ENCODE measurements around the gene KCNE4. TPM values are rescaled to one million over a fixed set of nuclear protein-coding genes. Genes with fewer than 3 reads are reported as not detected.

KCNE4 gene
- total and polyA plus RNA-seq, 4 donors, result 0.19 to 0.42 (median 0.31) TPM

DNA sequence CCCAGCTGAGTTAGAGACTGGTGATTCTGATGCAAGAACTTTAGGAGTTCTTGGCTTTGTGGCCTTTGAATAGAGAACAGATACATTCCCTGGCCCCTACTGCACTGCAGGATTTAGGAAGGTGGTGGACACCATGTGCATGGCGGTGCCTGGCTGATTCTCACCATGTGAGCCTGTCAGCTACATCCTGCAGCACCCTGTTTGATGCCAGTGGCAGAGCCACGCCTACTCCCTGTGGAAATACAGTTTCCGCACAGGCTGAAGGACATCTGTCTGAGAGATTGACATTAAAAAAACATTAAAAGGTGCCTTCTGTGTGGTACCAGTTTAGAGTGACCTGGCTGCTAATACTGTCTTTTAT lies 50.0 kb downstream of the KCNE4 start (continued):
- TF ChIP-seq JUND (IDR thresholded peaks at IDR 0.05) (no peak), NR2F2 (IDR thresholded peaks at IDR 0.05) (no peak), SP1 (IDR thresholded peaks at IDR 0.05) (no peak), FOXA1 (IDR thresholded peaks at IDR 0.05) (no peak), HNF4A (conservative IDR thresholded peaks at IDR 0.05) (no peak), TAF1 (conservative IDR thresholded peaks at IDR 0.05) (no peak), RAD21 (IDR thresholded peaks at IDR 0.05) (no peak)
- TF ChIP-seq, protein P1, sequence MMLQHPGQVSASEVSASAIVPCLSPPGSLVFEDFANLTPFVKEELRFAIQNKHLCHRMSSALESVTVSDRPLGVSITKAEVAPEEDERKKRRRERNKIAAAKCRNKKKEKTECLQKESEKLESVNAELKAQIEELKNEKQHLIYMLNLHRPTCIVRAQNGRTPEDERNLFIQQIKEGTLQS (IDR thresholded peaks at IDR 0.05), result no peak
- TF ChIP-seq, protein P2, sequence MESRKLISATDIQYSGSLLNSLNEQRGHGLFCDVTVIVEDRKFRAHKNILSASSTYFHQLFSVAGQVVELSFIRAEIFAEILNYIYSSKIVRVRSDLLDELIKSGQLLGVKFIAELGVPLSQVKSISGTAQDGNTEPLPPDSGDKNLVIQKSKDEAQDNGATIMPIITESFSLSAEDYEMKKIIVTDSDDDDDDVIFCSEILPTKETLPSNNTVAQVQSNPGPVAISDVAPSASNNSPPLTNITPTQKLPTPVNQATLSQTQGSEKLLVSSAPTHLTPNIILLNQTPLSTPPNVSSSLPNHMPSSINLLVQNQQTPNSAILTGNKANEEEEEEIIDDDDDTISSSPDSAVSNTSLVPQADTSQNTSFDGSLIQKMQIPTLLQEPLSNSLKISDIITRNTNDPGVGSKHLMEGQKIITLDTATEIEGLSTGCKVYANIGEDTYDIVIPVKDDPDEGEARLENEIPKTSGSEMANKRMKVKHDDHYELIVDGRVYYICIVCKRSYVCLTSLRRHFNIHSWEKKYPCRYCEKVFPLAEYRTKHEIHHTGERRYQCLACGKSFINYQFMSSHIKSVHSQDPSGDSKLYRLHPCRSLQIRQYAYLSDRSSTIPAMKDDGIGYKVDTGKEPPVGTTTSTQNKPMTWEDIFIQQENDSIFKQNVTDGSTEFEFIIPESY (IDR thresholded peaks at IDR 0.05), result no peak

DNA sequence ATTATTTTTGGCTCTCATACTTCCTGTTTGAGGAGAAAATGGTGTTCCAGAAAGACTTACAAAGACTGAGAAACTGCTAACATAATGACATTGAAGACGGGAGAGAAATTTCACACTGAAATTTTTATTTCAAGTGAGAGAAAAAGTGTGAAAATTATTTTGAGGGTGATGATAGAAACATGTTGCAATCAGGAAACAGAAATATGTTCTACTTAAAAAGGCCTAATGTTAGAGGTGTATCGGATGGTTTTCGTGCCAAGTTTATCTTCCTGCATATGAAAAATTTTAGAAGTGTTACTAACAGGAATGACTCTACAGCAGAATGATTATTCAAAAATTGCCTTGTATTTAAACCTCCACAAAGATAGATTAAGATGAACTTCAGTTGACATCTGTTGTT lies 50.5 kb downstream of the KCNE4 start:
- TF ChIP-seq RXRA (IDR thresholded peaks at IDR 0.05), result no peak
- no peak for TF ChIP-seq TAF1 (conservative IDR thresholded peaks at IDR 0.05)
- TF ChIP-seq GABPA (IDR thresholded peaks at IDR 0.05 in 1 of 2, conservative IDR thresholded peaks at IDR 0.05 in 1 of 2), result no peak
- TF ChIP-seq, protein P2 (IDR thresholded peaks at IDR 0.05), result no peak
- no peak for TF ChIP-seq HNF4G (IDR thresholded peaks at IDR 0.05)
- TF ChIP-seq FOXA2 (IDR thresholded peaks at IDR 0.05), result no peak
- DNase-seq (ENCODE audit: low spot score), result no peak
- H3K36me3 ChIP-seq (ENCODE audit: control insufficient read depth in 4 of 4, insufficient read depth in 3 of 4, low read depth in 1 of 4, low read length in 3 of 4), result no peaks in the 10 kb centered on the region
- H3K4me1 ChIP-seq (ENCODE audit: control insufficient read depth in 4 of 4, insufficient read depth in 4 of 4, low read length in 3 of 4), result no peaks in the 10 kb centered on the region
- no peaks in the 10 kb centered on the region for H3K9me3 ChIP-seq (ENCODE audit: control insufficient read depth in 4 of 4, low read length in 3 of 4)
- no peaks in the 10 kb centered on the region for H3K27me3 ChIP-seq (ENCODE audit: control insufficient read depth in 4 of 4, insufficient read depth in 4 of 4, low read length in 3 of 4)
- H3K4me3 ChIP-seq (ENCODE audit: low read depth in 1 of 3, low read length in 3 of 3), result no peak overlapping the region
- no peak overlapping the region for H3K9ac ChIP-seq (ENCODE audit: low read depth in 1 of 2, low read length in 2 of 2)
- no peak overlapping the region for H3K27ac ChIP-seq (ENCODE audit: low read depth in 1 of 2, low read length in 2 of 2)
- 78% methylated on average over 3 of the region's 3 CpGs for WGBS

DNA sequence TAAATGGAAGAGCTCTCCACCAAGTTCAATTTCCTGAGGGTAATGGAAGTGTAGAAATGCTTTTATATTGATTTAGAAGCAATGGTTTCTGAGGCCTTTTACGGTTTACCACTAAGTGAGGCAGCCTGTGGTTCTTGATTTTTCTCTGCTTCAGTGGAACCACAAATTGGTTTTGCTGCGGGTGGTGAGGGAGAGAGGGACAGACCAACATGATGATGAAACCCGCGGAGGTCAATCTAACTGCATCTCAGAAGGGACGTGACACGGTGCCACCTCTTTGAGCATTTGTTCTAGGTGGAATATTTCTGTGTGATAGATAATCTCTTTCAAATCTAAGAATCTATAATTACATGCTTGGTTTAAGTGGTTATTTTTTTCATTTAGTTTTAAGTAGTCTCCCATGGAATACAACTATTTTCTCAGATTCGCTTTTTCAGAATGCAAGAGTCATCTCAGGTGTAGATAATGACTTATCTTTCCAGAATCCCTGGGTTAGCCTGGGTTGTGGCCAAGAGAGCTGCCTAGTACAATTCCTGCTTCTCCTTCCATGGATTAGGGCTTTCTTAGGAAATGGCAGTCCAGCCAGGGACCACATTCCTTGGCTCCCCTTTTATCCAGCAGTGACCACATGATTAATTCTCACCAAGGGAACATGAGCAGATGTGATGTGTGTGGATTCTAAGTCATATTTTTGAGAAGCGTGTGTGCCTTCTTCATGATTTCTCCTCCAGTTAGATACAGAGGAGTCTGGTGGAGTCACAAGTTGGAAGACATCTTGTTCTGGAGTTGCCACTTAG lies 52.5 kb downstream of the KCNE4 start:
- Histone ChIP-seq H3K9ac (ENCODE audit: low read depth in 1 of 2, low read length in 2 of 2) (no peak overlapping the region), H3K36me3 (ENCODE audit: control insufficient read depth in 4 of 4, insufficient read depth in 3 of 4, low read depth in 1 of 4, low read length in 3 of 4) (no peaks in the 10 kb centered on the region), H3K4me1 (ENCODE audit: control insufficient read depth in 4 of 4, insufficient read depth in 4 of 4, low read length in 3 of 4) (no peaks in the 10 kb centered on the region), H3K4me3 (ENCODE audit: low read depth in 1 of 3, low read length in 3 of 3) (no peak overlapping the region), H3K27me3 (ENCODE audit: control insufficient read depth in 4 of 4, insufficient read depth in 4 of 4, low read length in 3 of 4) (no peaks in the 10 kb centered on the region), H3K27ac (ENCODE audit: low read depth in 1 of 2, low read length in 2 of 2) (no peak overlapping the region), H3K9me3 (ENCODE audit: control insufficient read depth in 4 of 4, low read length in 3 of 4) (no peaks in the 10 kb centered on the region)
- no peak for DNase-seq (ENCODE audit: low spot score)
- WGBS, result 87% methylated on average over 8 of the region's 8 CpGs
- TF ChIP-seq JUND (IDR thresholded peaks at IDR 0.05) (no peak), NR2F2 (IDR thresholded peaks at IDR 0.05) (no peak), SP1 (IDR thresholded peaks at IDR 0.05) (no peak), FOXA1 (IDR thresholded peaks at IDR 0.05) (no peak), FOXA2 (IDR thresholded peaks at IDR 0.05) (no peak), TAF1 (conservative IDR thresholded peaks at IDR 0.05) (no peak), GABPA (IDR thresholded peaks at IDR 0.05 in 1 of 2, conservative IDR thresholded peaks at IDR 0.05 in 1 of 2) (no peak), RXRA (IDR thresholded peaks at IDR 0.05) (no peak), EGR1 (IDR thresholded peaks at IDR 0.05; ENCODE audit: low read depth in 2 of 2) (no peak)
- TF ChIP-seq, protein P2 (IDR thresholded peaks at IDR 0.05), result no peak
- TF ChIP-seq, protein P3, sequence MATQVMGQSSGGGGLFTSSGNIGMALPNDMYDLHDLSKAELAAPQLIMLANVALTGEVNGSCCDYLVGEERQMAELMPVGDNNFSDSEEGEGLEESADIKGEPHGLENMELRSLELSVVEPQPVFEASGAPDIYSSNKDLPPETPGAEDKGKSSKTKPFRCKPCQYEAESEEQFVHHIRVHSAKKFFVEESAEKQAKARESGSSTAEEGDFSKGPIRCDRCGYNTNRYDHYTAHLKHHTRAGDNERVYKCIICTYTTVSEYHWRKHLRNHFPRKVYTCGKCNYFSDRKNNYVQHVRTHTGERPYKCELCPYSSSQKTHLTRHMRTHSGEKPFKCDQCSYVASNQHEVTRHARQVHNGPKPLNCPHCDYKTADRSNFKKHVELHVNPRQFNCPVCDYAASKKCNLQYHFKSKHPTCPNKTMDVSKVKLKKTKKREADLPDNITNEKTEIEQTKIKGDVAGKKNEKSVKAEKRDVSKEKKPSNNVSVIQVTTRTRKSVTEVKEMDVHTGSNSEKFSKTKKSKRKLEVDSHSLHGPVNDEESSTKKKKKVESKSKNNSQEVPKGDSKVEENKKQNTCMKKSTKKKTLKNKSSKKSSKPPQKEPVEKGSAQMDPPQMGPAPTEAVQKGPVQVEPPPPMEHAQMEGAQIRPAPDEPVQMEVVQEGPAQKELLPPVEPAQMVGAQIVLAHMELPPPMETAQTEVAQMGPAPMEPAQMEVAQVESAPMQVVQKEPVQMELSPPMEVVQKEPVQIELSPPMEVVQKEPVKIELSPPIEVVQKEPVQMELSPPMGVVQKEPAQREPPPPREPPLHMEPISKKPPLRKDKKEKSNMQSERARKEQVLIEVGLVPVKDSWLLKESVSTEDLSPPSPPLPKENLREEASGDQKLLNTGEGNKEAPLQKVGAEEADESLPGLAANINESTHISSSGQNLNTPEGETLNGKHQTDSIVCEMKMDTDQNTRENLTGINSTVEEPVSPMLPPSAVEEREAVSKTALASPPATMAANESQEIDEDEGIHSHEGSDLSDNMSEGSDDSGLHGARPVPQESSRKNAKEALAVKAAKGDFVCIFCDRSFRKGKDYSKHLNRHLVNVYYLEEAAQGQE (IDR thresholded peaks at IDR 0.05), result no peak
- TF ChIP-seq, protein P1 (IDR thresholded peaks at IDR 0.05), result no peak
- TF ChIP-seq, protein P4, sequence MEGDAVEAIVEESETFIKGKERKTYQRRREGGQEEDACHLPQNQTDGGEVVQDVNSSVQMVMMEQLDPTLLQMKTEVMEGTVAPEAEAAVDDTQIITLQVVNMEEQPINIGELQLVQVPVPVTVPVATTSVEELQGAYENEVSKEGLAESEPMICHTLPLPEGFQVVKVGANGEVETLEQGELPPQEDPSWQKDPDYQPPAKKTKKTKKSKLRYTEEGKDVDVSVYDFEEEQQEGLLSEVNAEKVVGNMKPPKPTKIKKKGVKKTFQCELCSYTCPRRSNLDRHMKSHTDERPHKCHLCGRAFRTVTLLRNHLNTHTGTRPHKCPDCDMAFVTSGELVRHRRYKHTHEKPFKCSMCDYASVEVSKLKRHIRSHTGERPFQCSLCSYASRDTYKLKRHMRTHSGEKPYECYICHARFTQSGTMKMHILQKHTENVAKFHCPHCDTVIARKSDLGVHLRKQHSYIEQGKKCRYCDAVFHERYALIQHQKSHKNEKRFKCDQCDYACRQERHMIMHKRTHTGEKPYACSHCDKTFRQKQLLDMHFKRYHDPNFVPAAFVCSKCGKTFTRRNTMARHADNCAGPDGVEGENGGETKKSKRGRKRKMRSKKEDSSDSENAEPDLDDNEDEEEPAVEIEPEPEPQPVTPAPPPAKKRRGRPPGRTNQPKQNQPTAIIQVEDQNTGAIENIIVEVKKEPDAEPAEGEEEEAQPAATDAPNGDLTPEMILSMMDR (IDR thresholded peaks at IDR 0.05; ENCODE audit: low read depth, low read length, missing input control), result no peak

All from liver (tissue), 9 donors.